Stimulated activated CD8-positive, alpha-beta memory T cell treated with anti-CD3 and anti-CD28 coated beads, Interleukin-7, amount 100 ng/mL, for 48 hours (primary cell): ENCODE measurements around the gene SLC6A8.
"Not testable (repeated sequence)": the region's sequence is repeated elsewhere in the genome, so short reads cannot be mapped to it uniquely, and the experiment has no call there.

Experiments
- DNase-seq, 2 donors: peaks; one replicate each; pipeline ENCODE4 v3.0.0-alpha.2; 2020; ENCODE audit warnings: low read depth in 1 of 2; ENCODE audit errors: extremely low read depth in 1 of 2

SLC6A8 gene

DNA sequence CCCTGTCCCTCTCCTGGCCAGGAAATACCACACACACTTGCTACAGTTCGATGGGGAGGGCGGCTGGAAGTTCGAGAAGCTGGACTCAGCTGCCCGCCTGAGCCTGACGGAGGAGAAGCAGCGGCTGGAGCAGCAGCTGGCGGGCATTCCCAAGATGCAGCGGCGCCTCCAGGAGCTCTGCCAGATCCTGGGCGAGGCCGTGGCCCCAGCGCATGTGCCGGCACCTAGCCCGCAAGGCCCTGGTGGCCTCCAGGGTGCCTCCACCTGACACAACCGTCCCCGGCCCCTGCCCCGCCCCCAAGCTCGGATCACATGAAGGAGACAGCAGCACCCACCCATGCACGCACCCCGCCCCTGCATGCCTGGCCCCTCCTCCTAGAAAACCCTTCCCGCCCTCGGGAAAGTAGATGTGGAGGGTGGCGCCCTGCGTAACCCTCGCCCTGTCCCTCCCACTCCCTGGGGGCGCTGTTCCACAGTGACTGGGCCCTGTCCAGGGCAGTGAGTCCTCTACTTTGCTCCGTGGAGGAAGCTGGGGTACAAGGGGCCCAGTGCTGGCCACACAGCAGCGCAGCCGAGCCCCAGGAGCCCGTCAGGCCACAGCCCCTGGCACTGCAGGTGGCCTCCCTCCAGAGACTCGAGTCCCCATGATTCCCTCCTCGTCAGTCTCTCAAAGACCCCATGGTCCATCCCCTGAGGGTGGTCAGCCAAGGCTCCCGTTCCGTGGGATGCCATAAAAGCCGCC, 55.9 kb downstream of the SLC6A8 start:
- not testable (repeated sequence) for DNase-seq

DNA sequence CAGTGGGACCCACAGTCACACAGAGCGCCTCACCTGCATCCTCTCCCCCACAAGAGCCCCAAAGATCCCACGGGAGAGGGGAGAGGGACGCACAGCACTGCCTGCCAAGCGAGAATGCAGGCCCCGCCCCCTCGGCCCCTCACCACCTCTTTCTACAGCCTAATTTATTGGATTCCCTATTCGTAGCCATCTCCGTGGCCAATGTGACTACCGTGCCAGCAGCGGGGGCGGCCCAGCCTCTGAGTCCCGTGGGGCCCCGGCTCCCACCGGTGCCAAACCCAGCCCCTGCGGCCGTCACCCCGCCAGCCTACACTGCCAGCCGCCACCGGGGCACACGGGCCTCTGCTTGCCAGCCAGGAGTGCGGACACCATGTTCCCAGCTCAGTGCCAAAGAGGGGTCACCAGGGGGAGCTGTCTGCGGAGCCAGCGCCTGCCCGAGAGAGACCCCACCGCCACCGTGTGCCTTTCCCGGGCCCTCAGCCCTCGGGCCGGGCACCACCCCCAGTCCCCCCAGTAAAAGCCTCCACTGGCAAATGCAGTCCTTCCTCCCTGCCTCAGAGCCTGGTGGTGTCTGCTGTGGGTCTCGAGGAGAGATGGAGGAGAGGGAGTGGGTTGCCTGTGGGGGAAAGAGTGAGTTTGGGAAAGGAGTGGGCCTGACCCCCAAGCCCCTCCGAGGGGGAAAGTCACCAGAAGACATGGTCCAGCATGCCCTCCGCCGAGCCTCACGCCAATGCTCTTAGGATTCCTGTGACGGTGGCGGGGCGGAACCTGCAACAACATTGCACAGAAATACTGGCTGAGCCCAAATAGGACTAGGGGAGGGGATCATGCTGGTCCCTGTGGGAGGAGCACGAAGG, 56.7 kb downstream of the SLC6A8 start:
- DNase-seq = no peak

DNA sequence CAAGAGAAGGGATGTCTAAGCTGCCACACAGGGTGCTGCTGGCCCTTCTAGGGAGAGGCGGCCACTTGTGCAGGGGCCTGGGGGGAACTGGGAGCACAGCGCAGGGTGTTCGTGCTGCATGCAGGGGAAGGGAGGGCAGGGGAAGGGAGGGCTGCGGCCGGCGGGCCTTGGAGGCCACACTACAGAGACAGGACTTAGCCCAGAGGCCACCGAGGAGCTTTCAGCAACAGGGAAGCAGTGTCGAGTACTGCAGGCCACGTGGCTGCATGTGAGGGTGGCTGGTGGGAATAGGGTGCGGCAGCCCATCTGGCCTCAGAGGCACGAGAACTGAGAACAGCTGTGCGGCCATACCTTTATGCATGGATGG, 57.3 kb downstream of the SLC6A8 start:
- not testable (repeated sequence) for DNase-seq
